H1 (cell line): ENCODE data around the gene PLCL2. TPM values are rescaled to one million over a fixed set of nuclear protein-coding genes. Genes with fewer than 3 reads are reported as not detected.

Source experiments
- CEBPB ChIP-seq: IDR thresholded peaks from 2 replicates; pipeline ENCODE4 v1.6.1; 2012; ENCODE audit warnings: low read depth, low read length
- CTBP2 ChIP-seq: IDR thresholded peaks from 2 replicates; pipeline ENCODE4 v1.7.0; 2011; ENCODE audit warnings: borderline replicate concordance, mild to moderate bottlenecking, moderate library complexity, mixed read lengths, low read length; ENCODE audit not compliant: insufficient read depth, insufficient read length
- CTCF ChIP-seq, 3 experiments: IDR thresholded peaks; 1 replicate in 2 of 3; 2 replicates in 1 of 3; pipeline versions ENCODE4 v1.5.1 to v1.6.1; 2011; ENCODE audit warnings: low read length in 3 of 3, mild to moderate bottlenecking in 3 of 3, inconsistent platforms in 2 of 3, low read depth in 1 of 3, moderate library complexity in 1 of 3; ENCODE audit not compliant: insufficient read depth in 1 of 3; ENCODE audit errors: control extremely low read depth in 1 of 3
- JUND ChIP-seq: IDR thresholded peaks from 2 replicates; pipeline ENCODE4 v1.6.1; 2011; ENCODE audit warnings: mild to moderate bottlenecking, improper control_type of control experiment, low read length
- TAF1 ChIP-seq: IDR thresholded peaks from 2 replicates; pipeline ENCODE4 v1.6.1; 2011; ENCODE audit warnings: mild to moderate bottlenecking, low read depth, low read length
- polyA plus RNA-seq, 7 experiments: library from polyadenylated mRNA; depleted of rRNA in 3 of 7; stranded (reverse) in 5 of 7; unstranded in 2 of 7; fragments of >200 nt in 5 of 7; fragments of 200-250 nt in 2 of 7; gene quantifications; 1 replicate in 5 of 7; 2 replicates in 1 of 7; 4 replicates in 1 of 7; pipeline versions ENCODE4 v1.2.1 to v1.2.3, GENCODE V29; 2011 to 2013; ENCODE audit warnings: missing spikeins in 2 of 7, mixed read lengths in 2 of 7
- total RNA-seq: library from RNA; stranded (reverse); fragmentation: NEBNext Ultra II Directional; extraction: Animal tissue kit (Norgen Biotek cat#: 25700); gene quantifications from 2 replicates; pipeline ENCODE4 v1.2.1, GENCODE V29; 2021

The PLCL2 gene
- total and polyA plus RNA-seq, 2 of the 8 experiments (the other 6 are each of a cell fraction or from before 2014, with no cell fraction given) = 3.5 to 6.8 TPM

- TF ChIP-seq CTCF (IDR thresholded peaks at IDR 0.05; ENCODE audit: control extremely low read depth in 1 of 3, insufficient read depth in 1 of 3, low read depth in 1 of 3, low read length in 3 of 3) (no peak), TAF1 (no peak), CEBPB (no peak), JUND (no peak), CTBP2 (no peak)
These were observed 59.1 kb downstream of the PLCL2 start (continued) for GRCh38 chr3:16943857-16944256.
